Right ventricle myocardium inferior (tissue), 1 donor: Measurements from ENCODE around the gene MRNIP. TPM values are rescaled to one million over a fixed set of nuclear protein-coding genes. Genes with fewer than 3 reads are reported as not detected.
"Not testable (repeated sequence)": the region's sequence is repeated elsewhere in the genome, so short reads cannot be mapped to it uniquely, and the experiment has no call there.

Source experiments
- ATAC-seq: fragments of 200-7000 bp; cut with Tn5 transposase; one replicate; pipeline ENCODE4 v1.9.1; 2020; ENCODE audit warnings: mild to moderate bottlenecking, moderate library complexity
- DNase-seq: peaks from one replicate; pipeline ENCODE4 v3.0.0; 2021; ENCODE audit errors: missing footprints
- intact Hi-C: fragments of 100-400 bp; cut with DNase I; formaldehyde crosslinking; loops from one replicate; pipeline ENCODE4 v1.11.0; 2022
- microRNA-seq: library from miRNA; unstranded; fragments of <30 nt; microRNA quantifications from one replicate; pipeline ENCODE4 v1.2.0, GENCODE V29; 2020
- total RNA-seq: library from RNA; stranded (reverse); fragmentation: NEBNext Ultra II Directional; extraction: Animal tissue kit (Norgen Biotek cat#: 25700); gene quantifications from one replicate; pipeline ENCODE4 v1.2.1, GENCODE V29; 2021
- donor health status: DM: no; HTN: yes; CAD: no; lungs with severe emphysema.

Gene MRNIP
- total RNA-seq, 1 donor from 2014 or later = 12.2 TPM

- ATAC-seq, DNase-seq, intact Hi-C loops: not testable (repeated sequence)
Measured at GRCh38 chr5:179789278-179789677, 69.3 kb downstream of the MRNIP start.

GRCh38 chr5:179788193-179788854 lies 70.3 kb downstream of the MRNIP start:
- ATAC-seq (no peak), DNase-seq (no peak)
- intact Hi-C loops = no loop called here

Small RNA genes within 50 kb of the gene (microRNA-seq; reads per million reads assigned to microRNA genes)
- 1.4 reads per million for gene MIR1229

Other genes starting within 250 kb of the MRNIP start
- gene HNRNPH1, start 235.1 kb downstream of the MRNIP start, total RNA-seq = 218 TPM
- gene CBY3, start 177.8 kb downstream of the MRNIP start, total RNA-seq = not detected
- gene CANX, start 159.8 kb downstream of the MRNIP start, total RNA-seq = 504 TPM
- 11.1 TPM for gene MAML1, start 126.0 kb downstream of the MRNIP start, total RNA-seq
- 10.3 TPM for gene LTC4S, start 64.8 kb downstream of the MRNIP start, total RNA-seq
- 98.9 TPM for gene MGAT4B, start 52.0 kb downstream of the MRNIP start, total RNA-seq
- gene SQSTM1, start 37.9 kb downstream of the MRNIP start, total RNA-seq = 407 TPM
- gene TBC1D9B, start 49.1 kb upstream of the MRNIP start, total RNA-seq = 37.1 TPM
- 51.2 TPM for gene RNF130, start 212.9 kb upstream of the MRNIP start, total RNA-seq